Esophagus mucosa (tissue), 1 donor: ENCODE results near the gene FNDC8. TPM values are rescaled to one million over a fixed set of nuclear protein-coding genes. Genes with fewer than 3 reads are reported as not detected.
A peak's percentile ranks its signal among the peaks of the same experiment; 100 is the strongest.
"Not testable (repeated sequence)": the region's sequence is repeated elsewhere in the genome, so short reads cannot be mapped to it uniquely, and the experiment has no call there.

Experiments used
- ATAC-seq: fragments of 200-7000 bp; cut with Tn5 transposase; one replicate; pipeline ENCODE4 v1.9.1; 2020
- total RNA-seq: library from RNA; stranded (reverse); gene quantifications from one replicate; pipeline ENCODE4 v1.2.4, GENCODE V29; 2023
- donor health status: DM: yes; HTN: yes; CAD: no.

FNDC8 gene
- total RNA-seq, 1 donor from 2014 or later = not detected

DNA sequence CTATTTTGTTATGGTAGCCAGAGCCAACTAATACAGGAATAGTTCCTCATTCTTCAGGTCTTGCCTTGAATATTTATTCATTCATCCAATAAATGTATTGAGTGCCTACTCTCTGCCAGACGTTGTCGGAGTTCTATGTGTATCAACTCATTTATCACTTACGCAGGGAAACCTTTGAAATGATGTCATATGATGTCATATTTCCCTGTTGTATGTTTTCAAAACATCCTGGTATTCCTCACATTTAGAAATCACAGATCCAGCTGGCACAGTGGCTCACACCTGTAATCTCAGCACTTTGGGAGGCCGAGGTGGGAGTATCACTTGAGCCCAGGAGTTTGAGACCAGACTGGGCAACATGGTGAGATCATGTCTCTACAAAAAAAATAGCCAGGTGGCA lies 23.4 kb downstream of the FNDC8 start:
- no peak for ATAC-seq

GRCh38 chr17:35146214-35146833 lies 24.9 kb downstream of the FNDC8 start:
- ATAC-seq = no peak

DNA sequence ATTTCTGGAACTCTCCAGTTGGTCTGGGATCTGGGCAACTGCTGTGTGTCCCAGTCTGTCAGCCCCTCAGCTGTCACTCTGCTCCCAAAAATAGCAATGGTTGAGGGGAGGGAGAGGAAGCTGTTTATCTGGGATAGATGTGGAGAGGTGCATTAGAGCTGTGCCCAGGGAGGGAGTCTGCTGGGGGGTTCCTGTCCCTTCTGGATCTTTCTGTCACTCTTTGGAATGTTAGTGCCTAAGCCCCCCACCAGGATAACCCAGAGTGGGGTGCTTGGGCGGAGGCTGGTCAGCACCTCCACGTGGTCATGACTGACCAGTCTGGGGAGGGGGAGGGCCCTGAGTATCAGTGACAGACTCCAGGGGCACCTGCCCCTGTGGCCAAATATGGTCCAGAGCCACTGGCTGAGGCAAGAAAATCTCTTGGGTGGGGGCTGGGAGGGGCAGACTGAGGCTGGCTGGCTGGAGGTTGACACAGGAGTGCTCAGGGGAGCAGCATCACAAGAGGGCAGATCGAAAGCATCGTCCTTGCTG lies 26.0 kb downstream of the FNDC8 start, which contains the start of gene UNC45B:
Gene UNC45B, plus strand, starts transcription at position 443 of the 531 bp plus-strand sequence. CDS start 447 bp downstream, outside the sequence.
- ATAC-seq = no peak

- ATAC-seq = peak; percentile 20
Measured at GRCh38 chr17:35148144-35148543, 26.7 kb downstream of the FNDC8 start.

GRCh38 chr17:35149941-35150340 lies 28.5 kb downstream of the FNDC8 start:
- no peak for ATAC-seq

DNA sequence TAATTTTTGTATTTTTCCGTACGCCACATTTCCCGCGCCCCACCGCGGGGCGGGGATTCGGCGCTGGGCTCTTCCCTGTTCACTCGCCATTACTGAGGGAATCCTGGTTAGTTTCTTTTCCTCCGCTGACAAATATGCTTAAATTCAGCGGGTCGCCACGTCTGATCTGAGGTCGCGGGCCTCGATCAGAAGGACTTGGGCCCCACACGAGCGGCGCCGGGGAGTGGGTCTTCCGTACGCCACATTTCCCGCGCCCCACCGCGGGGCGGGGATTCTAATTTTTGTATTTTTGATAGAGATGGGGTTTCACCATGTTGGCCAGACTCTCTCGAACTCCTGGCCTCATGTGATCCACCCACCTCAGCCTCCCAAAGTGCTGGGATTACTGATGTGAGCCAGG lies 29.7 kb downstream of the FNDC8 start:
- ATAC-seq = not testable (repeated sequence)

DNA sequence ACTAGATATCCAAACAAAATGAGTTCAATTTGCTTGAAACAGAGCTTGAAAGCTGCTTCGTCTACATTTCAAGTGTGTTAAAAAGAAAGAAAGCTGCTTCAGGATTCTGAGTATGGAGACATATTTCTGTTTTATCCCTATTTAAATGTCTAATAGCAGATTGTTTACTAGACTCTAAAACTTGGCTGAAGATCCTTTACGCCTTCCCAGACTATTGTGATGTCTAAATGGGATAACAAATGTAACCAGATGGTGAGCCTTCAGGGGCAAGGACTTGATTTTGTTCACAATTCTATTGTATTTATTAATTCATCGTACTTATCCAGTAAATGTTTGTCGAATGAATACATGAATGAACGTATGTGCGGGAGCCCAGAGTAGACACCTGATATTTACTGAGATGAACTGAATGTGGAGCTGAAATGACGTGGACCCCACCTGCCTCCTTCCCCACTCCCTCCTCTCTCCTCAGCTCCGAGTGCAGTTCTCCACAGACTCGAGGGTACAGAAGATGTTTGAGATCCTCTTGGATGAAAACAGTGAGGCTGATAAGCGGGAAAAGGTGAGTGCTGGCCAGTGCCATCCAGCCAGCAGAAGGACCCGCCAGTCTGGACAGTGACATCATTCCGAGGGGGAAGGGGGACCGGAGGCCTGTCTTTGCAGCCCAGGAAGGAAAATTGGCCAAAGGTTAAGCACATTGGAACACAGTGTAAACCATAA lies 31.2 kb downstream of the FNDC8 start:
- ATAC-seq = no peak

GRCh38 chr17:35154196-35155165 lies 33.1 kb downstream of the FNDC8 start:
- no peak for ATAC-seq

GRCh38 chr17:35155246-35155645 lies 33.8 kb downstream of the FNDC8 start:
- no peak for ATAC-seq

DNA sequence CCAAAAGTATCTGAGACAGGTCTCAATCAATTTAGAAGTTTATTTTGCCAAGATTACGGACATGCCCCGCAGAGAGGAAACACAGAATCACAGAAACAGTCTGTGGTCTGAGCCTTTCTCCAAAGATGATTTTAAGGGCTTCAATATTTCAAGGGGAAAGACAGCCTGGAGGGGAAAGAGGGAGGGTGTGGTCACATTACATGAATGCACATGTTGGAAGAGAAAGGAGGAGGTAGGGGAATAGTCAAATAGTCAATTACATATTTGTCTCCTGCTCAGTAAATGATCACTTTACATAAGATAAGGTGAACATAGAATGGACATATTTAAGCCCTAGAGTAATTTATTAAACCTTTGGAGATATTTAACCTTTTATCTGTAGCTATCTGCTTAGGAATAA lies 38.5 kb downstream of the FNDC8 start:
- ATAC-seq = no peak

GRCh38 chr17:35160354-35161201 lies 39.2 kb downstream of the FNDC8 start:
- ATAC-seq = no peak

GRCh38 chr17:35161281-35161761 lies 39.9 kb downstream of the FNDC8 start:
- ATAC-seq = no peak

DNA sequence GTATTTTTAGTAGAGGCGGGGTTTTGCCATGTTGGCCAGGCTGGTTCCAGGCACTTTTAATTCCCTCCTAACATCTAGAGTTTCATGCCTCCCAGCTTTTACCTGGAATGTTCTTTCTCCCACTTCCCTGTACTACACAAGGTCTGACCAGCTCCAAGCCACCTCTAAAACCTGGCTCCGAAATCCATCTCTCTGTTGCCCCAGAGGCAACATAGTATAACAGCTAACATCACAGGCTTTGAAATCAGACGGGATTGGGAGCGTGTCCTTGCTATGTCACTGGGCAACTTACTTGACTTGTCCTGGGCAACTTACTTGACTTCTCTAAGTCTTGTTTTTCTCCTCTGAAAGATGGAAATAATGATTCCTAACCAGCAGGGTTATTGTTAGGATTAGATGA lies 41.3 kb downstream of the FNDC8 start:
- no peak for ATAC-seq

DNA sequence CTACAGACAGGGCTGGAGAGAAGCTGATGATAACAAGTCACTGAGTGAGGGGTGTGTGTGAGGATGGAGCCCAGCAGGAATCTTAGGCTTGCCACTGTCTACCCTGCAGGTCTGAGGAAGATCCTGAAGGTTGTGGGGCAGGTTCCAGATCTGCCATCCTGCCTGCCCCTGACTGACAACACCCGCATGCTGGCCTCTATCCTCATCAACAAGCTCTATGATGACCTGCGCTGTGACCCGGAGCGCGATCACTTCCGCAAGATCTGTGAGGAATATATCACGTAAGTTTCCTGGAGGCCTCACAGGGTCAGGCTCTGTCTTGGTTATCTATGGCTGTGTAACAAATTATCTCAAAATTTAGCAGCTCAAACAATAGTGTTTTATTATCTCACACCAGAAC lies 42.5 kb downstream of the FNDC8 start:
- no peak for ATAC-seq

- ATAC-seq = no peak
Measured at GRCh38 chr17:35164716-35165115, 43.3 kb downstream of the FNDC8 start.

- no peak for ATAC-seq
Measured at GRCh38 chr17:35166526-35166925, 45.1 kb downstream of the FNDC8 start.

DNA sequence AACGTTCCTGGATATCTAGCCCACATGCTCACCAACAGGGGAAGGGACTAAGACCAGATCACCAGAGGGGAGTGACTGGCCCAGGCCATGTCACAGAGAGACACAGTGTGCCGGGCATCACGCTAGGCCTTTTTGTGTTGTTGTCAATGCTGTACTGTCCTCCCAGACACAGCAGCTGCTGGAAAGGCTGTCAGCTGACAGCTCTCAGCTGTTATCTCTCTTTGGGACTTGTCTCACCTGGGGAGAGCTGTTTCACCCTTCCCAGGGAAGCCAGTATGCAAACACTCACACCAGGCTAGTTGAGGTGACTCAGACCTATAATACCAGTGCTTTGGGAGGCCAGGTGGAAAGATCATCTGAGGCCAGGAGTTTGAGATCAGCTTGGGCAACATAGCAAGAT lies 45.6 kb downstream of the FNDC8 start:
- no peak for ATAC-seq

DNA sequence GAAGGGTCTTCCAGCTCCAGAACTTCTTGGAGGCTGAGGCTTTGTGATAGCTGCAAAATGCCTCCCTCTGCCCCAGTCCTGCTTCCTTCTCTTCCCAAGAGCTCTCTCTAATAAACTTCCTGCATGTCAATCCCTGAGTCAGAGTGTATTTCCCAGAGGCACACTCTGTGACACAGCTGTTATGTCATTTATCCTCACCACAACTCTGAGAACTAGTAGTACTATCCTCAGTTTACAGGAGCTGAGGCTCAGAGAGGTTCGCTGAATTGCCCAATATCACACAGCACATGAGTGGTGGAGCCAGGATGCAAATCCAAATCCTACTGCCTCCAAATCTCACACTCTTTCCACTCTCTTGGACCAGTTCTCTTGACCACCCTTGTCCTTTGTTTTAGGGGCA lies 46.3 kb downstream of the FNDC8 start:
- peak; percentile 44 for ATAC-seq

- no peak for ATAC-seq
Measured at GRCh38 chr17:35169835-35170363, 48.5 kb downstream of the FNDC8 start.

- peak; percentile 41 for ATAC-seq
Measured at GRCh38 chr17:35170968-35171771, 49.8 kb downstream of the FNDC8 start.

DNA sequence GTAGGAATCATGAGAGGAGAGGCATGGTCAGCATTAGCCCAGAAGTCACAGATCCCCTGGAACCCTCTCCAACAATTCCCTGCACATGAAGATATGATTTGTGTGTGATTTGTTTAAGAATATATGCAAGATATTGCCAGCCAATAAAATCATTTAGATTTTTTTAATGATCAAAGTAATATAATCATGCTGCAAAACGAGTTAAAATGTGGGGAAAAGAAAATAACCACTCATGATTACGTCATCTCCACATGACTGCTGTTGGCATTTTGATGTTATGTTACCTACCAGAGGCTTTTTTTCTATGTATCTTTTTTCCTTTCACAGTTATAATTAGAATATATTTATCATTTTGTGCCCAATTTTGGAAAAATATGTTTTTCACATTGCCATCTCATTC lies 50.4 kb downstream of the FNDC8 start:
- no peak for ATAC-seq
